Tibial nerve (tissue), 4 donors: ENCODE measurements around the gene TCP11L2.

ENCODE experiments used
- CTCF ChIP-seq, 5 experiments: fragments of 200-600 bp in 3 of 5; fragments of 450-650 bp in 2 of 5; sonication (generic) in 3 of 5; IDR thresholded peaks; one replicate each; pipeline ENCODE4 v1.5.1; 2016 to 2019; ENCODE audit warnings: antibody characterized with exemption in 5 of 5, mild to moderate bottlenecking in 3 of 5, moderate library complexity in 2 of 5
- EP300 ChIP-seq, 2 donors: sonication (generic); formaldehyde crosslinking; IDR thresholded peaks; one replicate each; pipeline ENCODE4 v1.6.1; 2017; ENCODE audit warnings: antibody characterized with exemption in 2 of 2, mild to moderate bottlenecking in 1 of 2
- POLR2A ChIP-seq, 2 donors: fragments of 450-650 bp; IDR thresholded peaks; one replicate each; pipeline ENCODE4 v1.6.1; 2017; ENCODE audit warnings: antibody characterized with exemption in 2 of 2, mild to moderate bottlenecking in 2 of 2, moderate library complexity in 2 of 2

GRCh38 chr12:106271575-106272505 lies 30.7 kb upstream of the TCP11L2 start:
- TF ChIP-seq CTCF (IDR thresholded peaks at IDR 0.05) (no peak), POLR2A (IDR thresholded peaks at IDR 0.05) (no peak), EP300 (IDR thresholded peaks at IDR 0.05) (no peak)
